HepG2 (cell line): ENCODE data around the gene RRAS. TPM values are rescaled to one million over a fixed set of nuclear protein-coding genes. Genes with fewer than 3 reads are reported as not detected.

Source experiments
- ARNT2 ChIP-seq: sonication (generic); formaldehyde crosslinking; IDR thresholded peaks from 2 replicates; pipeline ENCODE4 v1.8.0; 2022; ENCODE audit warnings: mild to moderate bottlenecking, low read depth, missing genetic modification reagents, moderate library complexity
- ASH2L ChIP-seq: fragments of 300-600, 200-600 bp; sonication (generic); IDR thresholded peaks from 2 replicates; pipeline ENCODE4 v1.7.0; 2017; ENCODE audit warnings: low read depth, mild to moderate bottlenecking, moderate library complexity, mixed read lengths, low read length; ENCODE audit not compliant: insufficient read length
- JUNB ChIP-seq: sonication (generic); formaldehyde crosslinking; IDR thresholded peaks from 2 replicates; pipeline ENCODE4 v1.8.0; 2022; ENCODE audit warnings: missing genetic modification reagents, mild to moderate bottlenecking, borderline replicate concordance
- KAT7 ChIP-seq: IDR thresholded peaks from 2 replicates; pipeline ENCODE4 v1.6.1; 2018; ENCODE audit warnings: borderline replicate concordance, missing compliant biosample characterization
- KLF11 ChIP-seq: IDR thresholded peaks from 2 replicates; pipeline ENCODE4 v1.6.1; 2016; ENCODE audit warnings: missing compliant biosample characterization
- KMT2B ChIP-seq: IDR thresholded peaks from 2 replicates; pipeline ENCODE4 v1.6.1; 2016; ENCODE audit warnings: missing genetic modification reagents, missing compliant biosample characterization
- LCORL ChIP-seq, 2 experiments: fragments of 450-650 bp in 1 of 2; sonication (generic) in 1 of 2; formaldehyde crosslinking in 1 of 2; IDR thresholded peaks; 2 replicates each; pipeline versions ENCODE4 v1.5.0 to v1.6.1; 2017 to 2020; ENCODE audit warnings: antibody characterized with exemption in 1 of 2, missing genetic modification reagents in 1 of 2
- MBD4 ChIP-seq: IDR thresholded peaks from 2 replicates; pipeline ENCODE4 v1.6.1; 2012; ENCODE audit warnings: low read length, inconsistent platforms, borderline replicate concordance
- MEIS1 ChIP-seq: sonication (generic); formaldehyde crosslinking; IDR thresholded peaks from 2 replicates; pipeline ENCODE4 v1.9.0; 2021; ENCODE audit warnings: mild to moderate bottlenecking, missing genetic modification reagents, moderate library complexity, borderline replicate concordance
- NCOR1 ChIP-seq: fragments of 200-600 bp; sonication (generic); IDR thresholded peaks from 2 replicates; pipeline ENCODE4 v1.7.0; 2017; ENCODE audit warnings: antibody characterized with exemption, low read length, borderline replicate concordance
- SOX13 ChIP-seq, 3 experiments: fragments of 450-650 bp in 1 of 3; sonication (generic) in 1 of 3; formaldehyde crosslinking in 1 of 3; IDR thresholded peaks in 2 of 3; conservative IDR thresholded peaks in 1 of 3; 2 replicates each; pipeline versions ENCODE4 v1.5.0 to v1.6.1; 2016 to 2020; ENCODE audit warnings: antibody characterized with exemption in 1 of 3, mild to moderate bottlenecking in 1 of 3, missing compliant biosample characterization in 1 of 3, missing genetic modification reagents in 1 of 3, moderate library complexity in 1 of 3
- SOX6 ChIP-seq, 2 experiments: fragments of 450-650 bp in 1 of 2; sonication (generic) in 1 of 2; formaldehyde crosslinking in 1 of 2; IDR thresholded peaks; 2 replicates each; pipeline versions ENCODE4 v1.4.0 to v1.6.1; 2017 to 2020; ENCODE audit warnings: antibody characterized with exemption in 1 of 2, mild to moderate bottlenecking in 1 of 2, missing genetic modification reagents in 1 of 2
- TP53 ChIP-seq: sonication (generic); formaldehyde crosslinking; conservative IDR thresholded peaks from 2 replicates; pipeline ENCODE4 v1.4.0; 2020; ENCODE audit warnings: missing genetic modification reagents
- ZBTB1 ChIP-seq: sonication (generic); formaldehyde crosslinking; IDR thresholded peaks from 2 replicates; pipeline ENCODE4 v1.4.0; 2020; ENCODE audit warnings: missing genetic modification reagents, borderline replicate concordance
- ZNF274 ChIP-seq: sonication (generic); formaldehyde crosslinking; IDR thresholded peaks from 2 replicates; pipeline ENCODE4 v1.5.1; 2020; ENCODE audit warnings: mild to moderate bottlenecking, missing genetic modification reagents
- ZNF460 ChIP-seq: sonication (generic); formaldehyde crosslinking; IDR thresholded peaks from 2 replicates; pipeline ENCODE4 v1.5.1; 2020; ENCODE audit warnings: missing genetic modification reagents, mild to moderate bottlenecking, borderline replicate concordance
- ZNF501 ChIP-seq: sonication (generic); formaldehyde crosslinking; IDR thresholded peaks from 2 replicates; pipeline ENCODE4 v1.5.1; 2020; ENCODE audit warnings: mild to moderate bottlenecking, moderate library complexity, missing genetic modification reagents
- ZNF839 ChIP-seq: sonication (generic); formaldehyde crosslinking; IDR thresholded peaks from 2 replicates; pipeline ENCODE4 v1.4.0; 2020; ENCODE audit warnings: missing genetic modification reagents, mild to moderate bottlenecking, borderline replicate concordance
- ZNF883 ChIP-seq: sonication (generic); formaldehyde crosslinking; IDR thresholded peaks from 2 replicates; pipeline ENCODE4 v1.5.1; 2020; ENCODE audit warnings: mild to moderate bottlenecking, missing genetic modification reagents; ENCODE audit errors: not compliant biosample characterization
- ZSCAN12 ChIP-seq: sonication (generic); formaldehyde crosslinking; IDR thresholded peaks from 2 replicates; pipeline ENCODE4 v1.9.0; 2021; ENCODE audit warnings: mild to moderate bottlenecking, missing genetic modification reagents
- polyA plus RNA-seq, 8 experiments: library from polyadenylated mRNA; depleted of rRNA in 3 of 8; stranded (reverse) in 7 of 8; unstranded in 1 of 8; fragments of >200 nt; fragmentation: Illumina TruSeq in 4 of 8; extraction: Trizol in 4 of 8; gene quantifications; 2 replicates each; pipeline versions ENCODE4 v1.2.1 to v1.2.3, GENCODE V29; 2011 to 2016; ENCODE audit warnings: low read depth in 4 of 8, missing spikeins in 1 of 8, mixed read lengths in 1 of 8; ENCODE audit not compliant: insufficient read depth in 1 of 8
- total RNA-seq, 5 experiments: library from RNA; depleted of rRNA; stranded (reverse); fragments of >200 nt; fragmentation: Illumina TruSeq; extraction: Trizol; gene quantifications; 2 replicates each; pipeline ENCODE4 v1.2.3, GENCODE V29; 2016; ENCODE audit warnings: low read depth in 1 of 5
- TF ChIP-seq, protein P1 (sequence below): sonication (generic); formaldehyde crosslinking; IDR thresholded peaks from 2 replicates; pipeline ENCODE4 v1.8.0; 2022; ENCODE audit warnings: missing genetic modification reagents, mild to moderate bottlenecking, moderate library complexity, borderline replicate concordance
- TF ChIP-seq, protein P2 (sequence below): IDR thresholded peaks from 2 replicates; pipeline ENCODE4 v1.6.1; 2012; ENCODE audit warnings: low read length, improper control_type of control experiment
- TF ChIP-seq, protein P3 (sequence below): sonication (generic); formaldehyde crosslinking; IDR thresholded peaks from 2 replicates; pipeline ENCODE4 v1.8.1; 2023; ENCODE audit warnings: missing genetic modification reagents, inconsistent platforms, borderline replicate concordance

Gene RRAS
- total and polyA plus RNA-seq, 2 of the 13 experiments (the other 11 are each of a cell fraction or from before 2014, with no cell fraction given) = 1.5 to 12.0 TPM

DNA sequence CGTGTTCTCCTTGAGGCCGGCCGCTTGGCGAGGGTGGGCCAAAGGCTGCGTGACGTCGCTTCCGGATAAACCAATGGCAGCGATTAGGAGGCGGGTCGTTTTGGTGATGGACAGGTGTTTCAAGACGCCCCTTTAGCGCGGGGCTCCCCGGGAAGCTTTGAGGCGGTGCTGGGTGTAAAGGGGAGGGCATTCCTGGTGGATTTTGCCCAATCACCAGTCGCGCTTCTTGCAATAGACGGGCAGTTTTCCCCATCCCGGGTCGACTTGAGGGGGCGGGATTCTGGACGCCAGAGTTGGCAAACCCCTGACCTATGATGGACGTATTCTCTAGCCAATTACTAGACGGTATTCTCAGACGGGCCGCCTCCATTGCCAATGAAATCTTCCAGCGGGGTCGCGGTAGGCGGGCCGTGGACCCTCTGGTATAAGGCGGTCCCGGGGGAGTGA is 36.9 kb upstream of the RRAS start (continued):
- TF ChIP-seq, protein P1, sequence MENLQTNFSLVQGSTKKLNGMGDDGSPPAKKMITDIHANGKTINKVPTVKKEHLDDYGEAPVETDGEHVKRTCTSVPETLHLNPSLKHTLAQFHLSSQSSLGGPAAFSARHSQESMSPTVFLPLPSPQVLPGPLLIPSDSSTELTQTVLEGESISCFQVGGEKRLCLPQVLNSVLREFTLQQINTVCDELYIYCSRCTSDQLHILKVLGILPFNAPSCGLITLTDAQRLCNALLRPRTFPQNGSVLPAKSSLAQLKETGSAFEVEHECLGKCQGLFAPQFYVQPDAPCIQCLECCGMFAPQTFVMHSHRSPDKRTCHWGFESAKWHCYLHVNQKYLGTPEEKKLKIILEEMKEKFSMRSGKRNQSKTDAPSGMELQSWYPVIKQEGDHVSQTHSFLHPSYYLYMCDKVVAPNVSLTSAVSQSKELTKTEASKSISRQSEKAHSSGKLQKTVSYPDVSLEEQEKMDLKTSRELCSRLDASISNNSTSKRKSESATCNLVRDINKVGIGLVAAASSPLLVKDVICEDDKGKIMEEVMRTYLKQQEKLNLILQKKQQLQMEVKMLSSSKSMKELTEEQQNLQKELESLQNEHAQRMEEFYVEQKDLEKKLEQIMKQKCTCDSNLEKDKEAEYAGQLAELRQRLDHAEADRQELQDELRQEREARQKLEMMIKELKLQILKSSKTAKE (CRISPR knock-in tag) = no peak
- TF ChIP-seq KAT7 (CRISPR knock-in tag) (no peak), ARNT2 (CRISPR knock-in tag) (no peak), ZNF883 (CRISPR knock-in tag) (no peak), KMT2B (CRISPR knock-in tag) (0 out of 2 replicates have a peak, but pooled peaks have one; percentile 13), ZNF839 (CRISPR knock-in tag) (no peak), NCOR1 (peak; percentile 57; the same call in 1 of the 2 replicates), ZNF460 (no peak), SOX13 (IDR thresholded peaks at IDR 0.05) (no peak), SOX13 (CRISPR knock-in tag; conservative IDR thresholded peaks at IDR 0.05 in 1 of 2, IDR thresholded peaks at IDR 0.05 in 1 of 2) (no peak), LCORL (IDR thresholded peaks at IDR 0.05) (no peak), LCORL (CRISPR knock-in tag; IDR thresholded peaks at IDR 0.05) (0 out of 2 replicates have a peak, but pooled peaks have one; percentile 43), JUNB (no peak), SOX6 (IDR thresholded peaks at IDR 0.05) (no peak), SOX6 (CRISPR knock-in tag; IDR thresholded peaks at IDR 0.05) (no peak; the same call in 1 of the 2 replicates), ASH2L (no peak), TP53 (CRISPR knock-in tag) (no peak), ZSCAN12 (CRISPR knock-in tag) (no peak), ZBTB1 (no peak), MBD4 (no peak), KLF11 (CRISPR knock-in tag) (no peak), MEIS1 (0 out of 2 replicates have a peak, but pooled peaks have one; percentile 51), ZNF501 (no peak), ZNF274 (CRISPR knock-in tag) (no peak)
- TF ChIP-seq, protein P2, sequence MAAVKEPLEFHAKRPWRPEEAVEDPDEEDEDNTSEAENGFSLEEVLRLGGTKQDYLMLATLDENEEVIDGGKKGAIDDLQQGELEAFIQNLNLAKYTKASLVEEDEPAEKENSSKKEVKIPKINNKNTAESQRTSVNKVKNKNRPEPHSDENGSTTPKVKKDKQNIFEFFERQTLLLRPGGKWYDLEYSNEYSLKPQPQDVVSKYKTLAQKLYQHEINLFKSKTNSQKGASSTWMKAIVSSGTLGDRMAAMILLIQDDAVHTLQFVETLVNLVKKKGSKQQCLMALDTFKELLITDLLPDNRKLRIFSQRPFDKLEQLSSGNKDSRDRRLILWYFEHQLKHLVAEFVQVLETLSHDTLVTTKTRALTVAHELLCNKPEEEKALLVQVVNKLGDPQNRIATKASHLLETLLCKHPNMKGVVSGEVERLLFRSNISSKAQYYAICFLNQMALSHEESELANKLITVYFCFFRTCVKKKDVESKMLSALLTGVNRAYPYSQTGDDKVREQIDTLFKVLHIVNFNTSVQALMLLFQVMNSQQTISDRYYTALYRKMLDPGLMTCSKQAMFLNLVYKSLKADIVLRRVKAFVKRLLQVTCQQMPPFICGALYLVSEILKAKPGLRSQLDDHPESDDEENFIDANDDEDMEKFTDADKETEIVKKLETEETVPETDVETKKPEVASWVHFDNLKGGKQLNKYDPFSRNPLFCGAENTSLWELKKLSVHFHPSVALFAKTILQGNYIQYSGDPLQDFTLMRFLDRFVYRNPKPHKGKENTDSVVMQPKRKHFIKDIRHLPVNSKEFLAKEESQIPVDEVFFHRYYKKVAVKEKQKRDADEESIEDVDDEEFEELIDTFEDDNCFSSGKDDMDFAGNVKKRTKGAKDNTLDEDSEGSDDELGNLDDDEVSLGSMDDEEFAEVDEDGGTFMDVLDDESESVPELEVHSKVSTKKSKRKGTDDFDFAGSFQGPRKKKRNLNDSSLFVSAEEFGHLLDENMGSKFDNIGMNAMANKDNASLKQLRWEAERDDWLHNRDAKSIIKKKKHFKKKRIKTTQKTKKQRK = peak; percentile 87
- TF ChIP-seq, protein P3, sequence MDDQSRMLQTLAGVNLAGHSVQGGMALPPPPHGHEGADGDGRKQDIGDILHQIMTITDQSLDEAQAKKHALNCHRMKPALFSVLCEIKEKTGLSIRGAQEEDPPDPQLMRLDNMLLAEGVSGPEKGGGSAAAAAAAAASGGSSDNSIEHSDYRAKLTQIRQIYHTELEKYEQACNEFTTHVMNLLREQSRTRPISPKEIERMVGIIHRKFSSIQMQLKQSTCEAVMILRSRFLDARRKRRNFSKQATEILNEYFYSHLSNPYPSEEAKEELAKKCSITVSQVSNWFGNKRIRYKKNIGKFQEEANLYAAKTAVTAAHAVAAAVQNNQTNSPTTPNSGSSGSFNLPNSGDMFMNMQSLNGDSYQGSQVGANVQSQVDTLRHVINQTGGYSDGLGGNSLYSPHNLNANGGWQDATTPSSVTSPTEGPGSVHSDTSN (CRISPR knock-in tag) = no peak; the same call in 1 of the 2 replicates
